Lower lobe of right lung (tissue), 2 donors: ENCODE data around the gene KCNAB1. TPM values are rescaled to one million over a fixed set of nuclear protein-coding genes. Genes with fewer than 3 reads are reported as not detected.

Source experiments
- ATAC-seq, 2 donors: fragments of 200-7000 bp; cut with Tn5 transposase; one replicate each; pipeline ENCODE4 v1.9.1; 2020 to 2022; ENCODE audit warnings: mild to moderate bottlenecking in 2 of 2, moderate library complexity in 2 of 2
- DNase-seq: peaks from one replicate; pipeline ENCODE4 v3.0.0-alpha.2; 2020
- H3K27ac ChIP-seq: fragments of 200-600 bp; one replicate; pipeline ENCODE4 v1.8.0; 2022
- H3K27me3 ChIP-seq: fragments of 200-600 bp; one replicate; pipeline ENCODE4 v1.8.0; 2022; ENCODE audit warnings: low read depth
- H3K36me3 ChIP-seq: fragments of 200-600 bp; one replicate; pipeline ENCODE4 v1.8.0; 2022; ENCODE audit warnings: mild to moderate bottlenecking
- H3K4me1 ChIP-seq: fragments of 200-600 bp; one replicate; pipeline ENCODE4 v1.8.0; 2022
- H3K4me3 ChIP-seq: fragments of 200-600 bp; one replicate; pipeline ENCODE4 v1.8.0; 2022; ENCODE audit warnings: mild to moderate bottlenecking
- H3K9me3 ChIP-seq: fragments of 200-600 bp; one replicate; pipeline ENCODE4 v1.8.0; 2022
- CTCF ChIP-seq: fragments of 200-600 bp; IDR thresholded peaks from one replicate; pipeline ENCODE4 v1.8.0; 2022; ENCODE audit warnings: antibody characterized with exemption, mild to moderate bottlenecking
- intact Hi-C: fragments of 100-400 bp; cut with DNase I; formaldehyde crosslinking; loops from one replicate; pipeline ENCODE4 v1.11.0; 2022
- total RNA-seq: library from RNA; stranded (reverse); fragmentation: NEBNext Ultra II Directional; extraction: Animal tissue kit (Norgen Biotek cat#: 25700); gene quantifications from one replicate; pipeline ENCODE4 v1.2.1, GENCODE V29; 2021
- donor health status: DM: no; HTN: yes; CAD: no; lungs with severe emphysema.

KCNAB1 gene
- total RNA-seq, 1 donor from 2014 or later: 4.7 TPM

- Histone ChIP-seq H3K4me1 (peaks cover 8% of the 10 kb centered on the region), H3K9me3 (no peaks in the 10 kb centered on the region), H3K27me3 (no peaks in the 10 kb centered on the region), H3K27ac (no peak overlapping the region), H3K4me3 (no peak overlapping the region), H3K36me3 (no peaks in the 10 kb centered on the region)
- no peak for ATAC-seq
- DNase-seq: no peak
- intact Hi-C loops: no loop called here
- no peak for TF ChIP-seq CTCF
Observed at GRCh38 chr3:156483002-156483401, 362.6 kb downstream of the KCNAB1 start.

GRCh38 chr3:156483426-156483825, 363.0 kb downstream of the KCNAB1 start:
- intact Hi-C loops: no loop called here
- no peaks in the 10 kb centered on the region for H3K36me3 ChIP-seq
- no peak overlapping the region for H3K4me3 ChIP-seq
- peaks cover 8% of the 10 kb centered on the region for H3K4me1 ChIP-seq
- DNase-seq (no peak), ATAC-seq (peak; percentile 73 to 78)
- peak overlapping the region; percentile 62 for H3K27ac ChIP-seq
- no peaks in the 10 kb centered on the region for H3K27me3 ChIP-seq
- TF ChIP-seq CTCF: no peak
- H3K9me3 ChIP-seq: no peaks in the 10 kb centered on the region

- Histone ChIP-seq H3K9me3 (no peaks in the 10 kb centered on the region), H3K36me3 (no peaks in the 10 kb centered on the region), H3K27ac (peak overlapping the region; percentile 62), H3K27me3 (no peaks in the 10 kb centered on the region), H3K4me3 (no peak overlapping the region), H3K4me1 (peaks cover 8% of the 10 kb centered on the region)
- intact Hi-C loops: no loop called here
- ATAC-seq (peak; percentile 71 to 77), DNase-seq (no peak)
- no peak for TF ChIP-seq CTCF
Observed at GRCh38 chr3:156483961-156484787, 363.8 kb downstream of the KCNAB1 start.

GRCh38 chr3:156488767-156489166, 368.4 kb downstream of the KCNAB1 start:
- H3K4me3 ChIP-seq: no peak overlapping the region
- no peaks in the 10 kb centered on the region for H3K36me3 ChIP-seq
- no peak for ATAC-seq
- H3K9me3 ChIP-seq: no peaks in the 10 kb centered on the region
- intact Hi-C loops: no loop called here
- H3K27me3 ChIP-seq: no peaks in the 10 kb centered on the region
- H3K4me1 ChIP-seq: peaks cover 5% of the 10 kb centered on the region
- no peak for TF ChIP-seq CTCF
- no peak for DNase-seq
- no peak overlapping the region for H3K27ac ChIP-seq

- DNase-seq (no peak), ATAC-seq (no peak)
- Histone ChIP-seq H3K27me3 (no peaks in the 10 kb centered on the region), H3K4me3 (no peak overlapping the region), H3K27ac (no peak overlapping the region), H3K4me1 (no peaks in the 10 kb centered on the region), H3K9me3 (no peaks in the 10 kb centered on the region), H3K36me3 (no peaks in the 10 kb centered on the region)
- intact Hi-C loops: no loop called here
- TF ChIP-seq CTCF: no peak
Observed at GRCh38 chr3:156489462-156489911, 369.1 kb downstream of the KCNAB1 start.
